Thoracic aorta (tissue), 2 donors: ENCODE measurements around the gene KATNBL1. TPM values are rescaled to one million over a fixed set of nuclear protein-coding genes. Genes with fewer than 3 reads are reported as not detected.

ENCODE experiments used
- ATAC-seq: fragments of 150-250 bp; one replicate; pipeline ENCODE4 v1.8.0; 2017; ENCODE audit warnings: low read depth; ENCODE audit not compliant: insufficient number of reproducible peaks, low FRiP score
- DNase-seq: peaks from one replicate; pipeline ENCODE4 v3.0.0-alpha.2; 2020; ENCODE audit warnings: low spot score
- H3K27ac ChIP-seq, 2 donors: fragments of 200-600 bp; sonication (generic); 1 replicate in 1 of 2; 2 replicates in 1 of 2; pipeline ENCODE4 v1.5.1; 2016; ENCODE audit warnings: mild to moderate bottlenecking in 2 of 2, moderate library complexity in 2 of 2
- H3K27me3 ChIP-seq: fragments of 200-600 bp; sonication (generic); replicated peaks from 2 replicates; pipeline ENCODE4 v1.6.0; 2016; ENCODE audit warnings: mild to moderate bottlenecking; ENCODE audit not compliant: insufficient read depth
- H3K36me3 ChIP-seq: fragments of 200-600 bp; sonication (generic); one replicate; pipeline ENCODE4 v1.5.1; 2016
- H3K4me1 ChIP-seq, 2 donors: fragments of 200-600 bp; sonication (generic); 1 replicate in 1 of 2; 2 replicates in 1 of 2; pipeline versions ENCODE4 v1.5.1 to v1.6.0; 2016; ENCODE audit warnings: low read depth in 2 of 2, mild to moderate bottlenecking in 1 of 2; ENCODE audit not compliant: control insufficient read depth in 1 of 2
- H3K4me3 ChIP-seq: fragments of 200-600 bp; sonication (generic); 2 replicates; pipeline ENCODE4 v1.5.1; 2016; ENCODE audit warnings: mild to moderate bottlenecking
- H3K9me3 ChIP-seq: fragments of 200-600 bp; sonication (generic); 2 replicates; pipeline ENCODE4 v1.5.1; 2016
- CTCF ChIP-seq: fragments of 200-600 bp; sonication (generic); IDR thresholded peaks from one replicate; pipeline ENCODE4 v1.5.1; 2019; ENCODE audit warnings: antibody characterized with exemption
- total RNA-seq, 2 donors: library from RNA; depleted of rRNA; stranded (reverse); fragments of >200 nt; gene quantifications; one replicate each; pipeline versions ENCODE4 v1.1.0 to v1.2.3, GENCODE V29; 2016

The KATNBL1 gene
- total RNA-seq, 2 donors from 2014 or later = 61.9 to 93.8 TPM

- ATAC-seq (no peak), DNase-seq (no peak)
- Histone ChIP-seq H3K27me3 (no peaks in the 10 kb centered on the region), H3K36me3 (no peaks in the 10 kb centered on the region), H3K4me1 (no peaks in the 10 kb centered on the region), H3K27ac (no peak overlapping the region), H3K4me3 (no peak overlapping the region), H3K9me3 (no peaks in the 10 kb centered on the region)
- no peak for TF ChIP-seq CTCF
These were observed 93.3 kb downstream of the KATNBL1 start for GRCh38 chr15:34116620-34117019.

- ATAC-seq (no peak), DNase-seq (no peak)
- TF ChIP-seq CTCF = no peak
- H3K4me3 ChIP-seq = no peak overlapping the region
- H3K9me3 ChIP-seq = no peaks in the 10 kb centered on the region
- H3K27ac ChIP-seq = no peak overlapping the region
- no peaks in the 10 kb centered on the region for H3K4me1 ChIP-seq
- H3K27me3 ChIP-seq = no peaks in the 10 kb centered on the region
- no peaks in the 10 kb centered on the region for H3K36me3 ChIP-seq
These were observed 95.2 kb downstream of the KATNBL1 start for GRCh38 chr15:34114739-34115138.

- TF ChIP-seq CTCF = no peak
- DNase-seq = no peak
- H3K27me3 ChIP-seq = no peaks in the 10 kb centered on the region
- no peak for ATAC-seq
- no peaks in the 10 kb centered on the region for H3K4me1 ChIP-seq
- H3K36me3 ChIP-seq = no peaks in the 10 kb centered on the region
- H3K27ac ChIP-seq = no peak overlapping the region
- no peak overlapping the region for H3K4me3 ChIP-seq
- no peaks in the 10 kb centered on the region for H3K9me3 ChIP-seq
These were observed 95.7 kb downstream of the KATNBL1 start for GRCh38 chr15:34114215-34114614.

GRCh38 chr15:34111488-34111887, 98.4 kb downstream of the KATNBL1 start:
- H3K36me3 ChIP-seq = no peaks in the 10 kb centered on the region
- no peaks in the 10 kb centered on the region for H3K9me3 ChIP-seq
- H3K27me3 ChIP-seq = no peaks in the 10 kb centered on the region
- no peak overlapping the region for H3K27ac ChIP-seq
- no peak for ATAC-seq
- no peak overlapping the region for H3K4me3 ChIP-seq
- TF ChIP-seq CTCF = no peak
- DNase-seq = no peak
- no peaks in the 10 kb centered on the region for H3K4me1 ChIP-seq

GRCh38 chr15:34109797-34110663, 99.9 kb downstream of the KATNBL1 start:
- no peaks in the 10 kb centered on the region for H3K4me1 ChIP-seq
- no peak overlapping the region for H3K4me3 ChIP-seq
- ATAC-seq (no peak), DNase-seq (no peak)
- H3K27ac ChIP-seq = no peak overlapping the region
- H3K36me3 ChIP-seq = no peaks in the 10 kb centered on the region
- no peaks in the 10 kb centered on the region for H3K27me3 ChIP-seq
- peak; percentile 37 for TF ChIP-seq CTCF
- no peaks in the 10 kb centered on the region for H3K9me3 ChIP-seq
